Transverse colon (tissue), 4 donors: Measurements from ENCODE around the gene TRABD.

ENCODE experiments used
- CTCF ChIP-seq, 5 experiments: fragments of 200-600 bp in 3 of 5; fragments of 450-650 bp in 2 of 5; sonication (generic) in 3 of 5; IDR thresholded peaks; 1 replicate in 2 of 5; 2 replicates in 3 of 5; pipeline ENCODE4 v1.5.1; 2016 to 2017; ENCODE audit warnings: antibody characterized with exemption in 5 of 5, inconsistent platforms in 3 of 5, mild to moderate bottlenecking in 2 of 5, moderate library complexity in 1 of 5
- POLR2A ChIP-seq: fragments of 450-650 bp; IDR thresholded peaks from one replicate; pipeline ENCODE4 v1.6.1; 2016; ENCODE audit warnings: antibody characterized with exemption, mild to moderate bottlenecking, moderate library complexity
- POLR2AphosphoS5 ChIP-seq, 3 donors: sonication (generic); formaldehyde crosslinking; IDR thresholded peaks; one replicate each; pipeline ENCODE4 v1.6.1; 2016; ENCODE audit warnings: antibody characterized with exemption in 3 of 3

- no peak for TF ChIP-seq CTCF (IDR thresholded peaks at IDR 0.05)
- TF ChIP-seq POLR2AphosphoS5 (IDR thresholded peaks at IDR 0.05) = no peak
- no peak for TF ChIP-seq POLR2A
Observed at GRCh38 chr22:50186181-50186714, 535 bp downstream of the TRABD start.
